Mesothelial cell of epicardium (in vitro differentiated cells): ENCODE results near the gene ETS1. TPM values are rescaled to one million over a fixed set of nuclear protein-coding genes. Genes with fewer than 3 reads are reported as not detected.

Source experiments
- DNase-seq, 2 experiments: peaks; one replicate each; pipeline ENCODE4 v3.0.0; 2021; ENCODE audit warnings: low spot score in 2 of 2; ENCODE audit not compliant: unreplicated experiment in 2 of 2
- H3K27ac Mint-ChIP-seq: 2 replicates; pipeline ENCODE4 v1.8.0; 2021; ENCODE audit warnings: mixed read lengths
- H3K27me3 Mint-ChIP-seq: 2 replicates; pipeline ENCODE4 v1.8.0; 2021; ENCODE audit warnings: low read depth, mixed read lengths
- H3K36me3 Mint-ChIP-seq: 2 replicates; pipeline ENCODE4 v1.8.0; 2021; ENCODE audit warnings: mixed read lengths
- H3K4me1 Mint-ChIP-seq: 2 replicates; pipeline ENCODE4 v1.8.0; 2021; ENCODE audit warnings: mixed read lengths
- H3K4me3 Mint-ChIP-seq: 2 replicates; pipeline ENCODE4 v1.8.0; 2021; ENCODE audit warnings: mild to moderate bottlenecking, moderate library complexity, mixed read lengths
- H3K9me3 Mint-ChIP-seq: 2 replicates; pipeline ENCODE4 v1.8.0; 2021; ENCODE audit warnings: mixed read lengths
- CTCF ChIP-seq: fragments of 200-600 bp; sonication (generic); IDR thresholded peaks from one replicate; pipeline ENCODE4 v1.5.0; 2021; ENCODE audit warnings: antibody characterized with exemption; ENCODE audit not compliant: unreplicated experiment
- total RNA-seq: library from RNA; stranded (reverse); gene quantifications from 3 replicates; pipeline ENCODE4 v1.2.1, GENCODE V29; 2021

The ETS1 gene
- total RNA-seq, 1 donor from 2014 or later = 29.7 TPM

GRCh38 chr11:128576555-128576954 is 10.8 kb downstream of the ETS1 start:
- DNase-seq = no peak
- Mint-ChIP-seq H3K36me3 (no peaks in the 10 kb centered on the region), H3K9me3 (peaks cover 3% of the 10 kb centered on the region), H3K27ac (no peak overlapping the region), H3K27me3 (no peaks in the 10 kb centered on the region), H3K4me3 (no peak overlapping the region), H3K4me1 (peaks cover 8% of the 10 kb centered on the region)
- TF ChIP-seq CTCF = no peak

GRCh38 chr11:128575961-128576350 is 11.4 kb downstream of the ETS1 start:
- peaks cover 3% of the 10 kb centered on the region for H3K9me3 Mint-ChIP-seq
- no peak for TF ChIP-seq CTCF

GRCh38 chr11:128575174-128575960 is 12.0 kb downstream of the ETS1 start:
- H3K36me3 Mint-ChIP-seq = no peaks in the 10 kb centered on the region
- no peak for DNase-seq
- H3K4me1 Mint-ChIP-seq = peaks cover 11% of the 10 kb centered on the region
- H3K9me3 Mint-ChIP-seq = peaks cover 3% of the 10 kb centered on the region
- H3K27me3 Mint-ChIP-seq = no peaks in the 10 kb centered on the region
- no peak for TF ChIP-seq CTCF
- H3K4me3 Mint-ChIP-seq = no peak overlapping the region
- H3K27ac Mint-ChIP-seq = no peak overlapping the region

More at GRCh38 chr11:128575961-128576350, 11.4 kb downstream of the ETS1 start:
- Mint-ChIP-seq H3K27me3 (no peaks in the 10 kb centered on the region), H3K4me3 (no peak overlapping the region), H3K27ac (no peak overlapping the region), H3K36me3 (no peaks in the 10 kb centered on the region), H3K4me1 (peaks cover 8% of the 10 kb centered on the region)
- no peak for DNase-seq

GRCh38 chr11:128574576-128575011 is 12.8 kb downstream of the ETS1 start:
- H3K4me1 Mint-ChIP-seq = peaks cover 15% of the 10 kb centered on the region
- no peak for DNase-seq
- no peak for TF ChIP-seq CTCF

GRCh38 chr11:128573638-128574037 is 13.7 kb downstream of the ETS1 start:
- Mint-ChIP-seq H3K27ac (no peak overlapping the region), H3K27me3 (no peaks in the 10 kb centered on the region), H3K4me3 (no peak overlapping the region), H3K9me3 (peaks cover 3% of the 10 kb centered on the region), H3K36me3 (no peaks in the 10 kb centered on the region), H3K4me1 (peaks cover 19% of the 10 kb centered on the region)
- DNase-seq = no peak
- no peak for TF ChIP-seq CTCF

More at GRCh38 chr11:128574576-128575011, 12.8 kb downstream of the ETS1 start:
- H3K27ac Mint-ChIP-seq = no peak overlapping the region
- peaks cover 3% of the 10 kb centered on the region for H3K9me3 Mint-ChIP-seq
- H3K4me3 Mint-ChIP-seq = no peak overlapping the region
- no peaks in the 10 kb centered on the region for H3K27me3 Mint-ChIP-seq
- no peaks in the 10 kb centered on the region for H3K36me3 Mint-ChIP-seq
